ENCODE measurements around the gene SSBP4. TPM values are rescaled to one million over a fixed set of nuclear protein-coding genes. Genes with fewer than 3 reads are reported as not detected.

Gene SSBP4
- total and polyA plus RNA-seq, 2 of the 4 experiments (the other 2 are of a cell fraction) = 14.9 to 39.7 TPM

- dilution Hi-C loops (cut with HindIII; ENCODE audit: low sequenced_read_pairs, unreplicated experiment) (no loop called here), intact Hi-C loops (cut with micrococcal nuclease) (loop anchor here (5.0 to 10.0 kb wide), 2 partner anchors 105 to 222 kb away; partner anchors contain the start of gene KXD1), in situ Hi-C loops (cut with MboI; ENCODE audit: low sequenced_read_pairs) (loop anchor here (5.0 to 10.0 kb wide), 2 partner anchors 122 to 400 kb away; partner anchors contain the start of gene UBA52)
- Histone ChIP-seq H3K18ac (ENCODE audit: low read depth, low read length) (no peak overlapping the region), H3K27ac (ENCODE audit: insufficient read depth, low read length) (no peak overlapping the region), H2BK120ac (ENCODE audit: low read depth, low read length) (no peak overlapping the region), H3K14ac (replicated peaks; ENCODE audit: low read depth, low read length) (no peak overlapping the region), H3K36me3 (ENCODE audit: control insufficient read depth, insufficient read depth, low read length) (peaks cover 46% of the 10 kb centered on the region), H2AFZ (replicated peaks; ENCODE audit: low read length, poor library complexity) (no peak overlapping the region), H4K5ac (ENCODE audit: low read depth, low read length) (no peak overlapping the region), H3K4me2 (ENCODE audit: low read depth, low read length) (no peak overlapping the region), H3K4ac (ENCODE audit: low read depth, low read length) (peak overlapping the region; percentile 42; the same call in 1 of the 2 replicates), H2AK5ac (ENCODE audit: low read depth, low read length) (peak overlapping the region; percentile 68), H3K56ac (ENCODE audit: extremely low read depth, insufficient read depth, low read length) (no peak overlapping the region), H3K9ac (ENCODE audit: low read depth, low read length) (no peak overlapping the region), H3K4me3 (ENCODE audit: insufficient read depth, low read depth, low read length) (no peak overlapping the region), H3K4me1 (ENCODE audit: control insufficient read depth, insufficient read depth, low read length) (peaks cover 13% of the 10 kb centered on the region), H4K8ac (ENCODE audit: low read depth in 2 of 2, low read length in 2 of 2) (no peak overlapping the region), H3K23ac (ENCODE audit: low read depth, low read length) (peak overlapping the region; percentile 44; the same call in 1 of the 2 replicates), H3K79me1 (ENCODE audit: low read depth in 1 of 2, low read length in 2 of 2) (peaks cover 18 to 65% of the 10 kb centered on the region in 2 experiments), H3K9me3 (ENCODE audit: control insufficient read depth, insufficient read depth, low read length) (no peaks in the 10 kb centered on the region), H2BK20ac (ENCODE audit: low read depth, low read length) (no peak overlapping the region), H4K20me1 (ENCODE audit: insufficient read depth, low read length) (peaks cover 57% of the 10 kb centered on the region), H3K9me1 (ENCODE audit: insufficient read depth, low read length) (0 out of 2 replicates have a peak, but pooled peaks cover 5% of the 10 kb centered on the region), H3K27me3 (ENCODE audit: control insufficient read depth, insufficient read depth, low read length) (no peaks in the 10 kb centered on the region), H2BK15ac (ENCODE audit: low read depth, low read length) (no peak overlapping the region), H2BK5ac (ENCODE audit: low read depth, low read length, poor library complexity, severe bottlenecking) (no peak overlapping the region), H2AK9ac (replicated peaks; ENCODE audit: low read depth, low read length, poor library complexity) (no peak overlapping the region), H4K91ac (ENCODE audit: insufficient read depth, low read depth, low read length) (no peak overlapping the region)
- no TSS peak for BruUV-seq (replicated peaks)
- DNase-seq (no peak), ATAC-seq (ENCODE audit: low read depth) (peak; percentile 6; the same call in 1 of the 2 replicates)
- TF ChIP-seq POLR2A (IDR thresholded peaks at IDR 0.05; ENCODE audit: low read depth, low read length) (no peak), RAD21 (IDR thresholded peaks at IDR 0.05; ENCODE audit: low read length) (no peak), CEBPB (IDR thresholded peaks at IDR 0.05; ENCODE audit: low read depth, low read length) (no peak), FOS (IDR thresholded peaks at IDR 0.05; ENCODE audit: low read depth, low read length) (no peak), USF2 (IDR thresholded peaks at IDR 0.05; ENCODE audit: low read depth, low read length) (no peak), MAFK (IDR thresholded peaks at IDR 0.05; ENCODE audit: low read depth, low read length) (no peak), CHD1 (IDR thresholded peaks at IDR 0.05; ENCODE audit: low read depth, low read length) (no peak), MXI1 (IDR thresholded peaks at IDR 0.05; ENCODE audit: borderline replicate concordance, low read depth, low read length) (no peak), ELK1 (IDR thresholded peaks at IDR 0.05; ENCODE audit: borderline replicate concordance, low read depth, low read length) (no peak), MAZ (IDR thresholded peaks at IDR 0.05; ENCODE audit: borderline replicate concordance, low read depth, low read length) (no peak), NFE2L2 (IDR thresholded peaks at IDR 0.05; ENCODE audit: low read depth, low read length) (no peak), RCOR1 (IDR thresholded peaks at IDR 0.05; ENCODE audit: insufficient replicate concordance, low read length) (no peak), CTCF (conservative IDR thresholded peaks at IDR 0.05; ENCODE audit: low read depth, low read length) (no peak), BHLHE40 (IDR thresholded peaks at IDR 0.05; ENCODE audit: low read depth, low read length) (no peak)
- WGBS, 2 experiments (ENCODE audit: extremely low coverage in 2 of 2, insufficient read length in 1 of 2) = 100% methylated on average over 1 of the region's 3 CpGs; no CpG with 5 or more reads in 1 of the 2 experiments
- POLR2A ChIA-PET (ENCODE audit: unreplicated experiment) = interaction anchor here (0.5 kb wide), 1 partner anchor 175 kb away, joined by 8 read pairs; no protein-coding TSS in a partner anchor
- CTCF ChIA-PET = interaction anchor here (3.5 kb wide), 1 partner anchor 11 kb away, joined by 21 read pairs; no protein-coding TSS in a partner anchor
Observed at GRCh38 chr19:18452386-18452785, 33.2 kb downstream of the SSBP4 start.
